GM12878 (cell line): ENCODE measurements around the gene FABP1. TPM values are rescaled to one million over a fixed set of nuclear protein-coding genes. Genes with fewer than 3 reads are reported as not detected.

Experiments used
- ATAC-seq: fragments of 200-7000 bp; cut with Tn5 transposase; 3 replicates; pipeline ENCODE4 v1.9.1; 2020; ENCODE audit warnings: mild to moderate bottlenecking, moderate library complexity
- BruUV-seq: library from RNA; stranded (reverse); fragments of 400-500 nt; replicated peaks from 2 replicates; lab custom pipeline; 2021; lab: Mats Ljungman, UMichigan
- CTCF ChIA-PET: fragments of 300-600 bp; sonication (Branson Sonifier 250); formaldehyde crosslinking; extraction: SDS; loops from one replicate; lab custom pipeline; 2021; ENCODE audit warnings: inconsistent platforms; lab: Yijun Ruan, JAX
- POLR2A ChIA-PET: fragments of 350-600 bp; formaldehyde crosslinking; extraction: SDS; loops from one replicate; lab custom pipeline; 2021; ENCODE audit warnings: inconsistent platforms; lab: Charles Lee
- RAD21 ChIA-PET: fragments of 300-600 bp; sonication (Branson Sonifier 250); formaldehyde crosslinking; loops from one replicate; lab custom pipeline; 2023; ENCODE audit warnings: antibody characterized with exemption; ENCODE audit not compliant: unreplicated experiment; lab: Charles Lee
- SMC1A ChIA-PET: fragments of 300-600 bp; sonication (Branson Sonifier 250); formaldehyde crosslinking; loops from one replicate; lab custom pipeline; 2023; ENCODE audit not compliant: unreplicated experiment, uncharacterized antibody; lab: Charles Lee
- DNase-seq: peaks from one replicate; pipeline ENCODE4 v3.0.0-alpha.2; 2011; ENCODE audit warnings: low read depth, low spot score
- FAIRE-seq: peaks from 3 replicates; lab custom pipeline; 2011; peaks lifted over from hg19 to GRCh38; lab: Jason Lieb, UNC
- H2AFZ ChIP-seq: 2 replicates; pipeline ENCODE4 v1.6.0; 2011; ENCODE audit warnings: low read depth, low read length, control low read depth; ENCODE audit not compliant: control insufficient read depth
- H3K27ac ChIP-seq: 2 replicates; pipeline ENCODE4 v1.5.1; 2011; ENCODE audit warnings: control low read depth; ENCODE audit not compliant: control insufficient read depth, insufficient read depth
- H3K27me3 ChIP-seq, 2 experiments: replicated peaks in 1 of 2; 2 replicates each; pipeline versions ENCODE4 v1.6.0 to v1.6.1; 2011; ENCODE audit warnings: low read length in 1 of 2; ENCODE audit not compliant: control insufficient read depth in 2 of 2, insufficient read depth in 2 of 2
- H3K36me3 ChIP-seq, 2 experiments: 2 replicates each; pipeline ENCODE4 v1.5.1; 2011; ENCODE audit warnings: low read length in 1 of 2; ENCODE audit not compliant: control insufficient read depth in 2 of 2, insufficient read depth in 2 of 2
- H3K4me1 ChIP-seq: 2 replicates; pipeline ENCODE4 v1.6.1; 2011; ENCODE audit warnings: mild to moderate bottlenecking, low read length, moderate library complexity, mixed read lengths; ENCODE audit not compliant: control insufficient read depth, insufficient read depth
- H3K4me2 ChIP-seq: 2 replicates; pipeline ENCODE4 v1.6.0; 2011; ENCODE audit warnings: control low read depth; ENCODE audit not compliant: control insufficient read depth, insufficient read depth
- H3K4me3 ChIP-seq: fragments of 200-600 bp; sonication (generic); 2 replicates; pipeline ENCODE4 v1.5.1; 2016
- H3K79me2 ChIP-seq: 2 replicates; pipeline ENCODE4 v1.6.0; 2011; ENCODE audit warnings: low read length; ENCODE audit not compliant: control insufficient read depth, insufficient read depth
- H3K9ac ChIP-seq: 2 replicates; pipeline ENCODE4 v1.8.0; 2011; ENCODE audit warnings: low read length, control low read depth, mixed read lengths; ENCODE audit not compliant: control insufficient read depth, insufficient read depth
- H3K9me3 ChIP-seq: replicated peaks from 3 replicates; pipeline ENCODE4 v1.5.1; 2011; ENCODE audit warnings: mild to moderate bottlenecking, low read length; ENCODE audit not compliant: control insufficient read depth, insufficient read depth
- H4K20me1 ChIP-seq: 2 replicates; pipeline ENCODE4 v1.6.0; 2011; ENCODE audit not compliant: control insufficient read depth, insufficient read depth
- CHD2 ChIP-seq: IDR thresholded peaks from 2 replicates; pipeline ENCODE4 v1.6.1; 2011; ENCODE audit warnings: low read depth, low read length, improper control_type of control experiment, borderline replicate concordance
- POLR2AphosphoS5 ChIP-seq: IDR thresholded peaks from 2 replicates; pipeline ENCODE4 v1.6.1; 2011; ENCODE audit warnings: mild to moderate bottlenecking, low read length, inconsistent platforms
- PRDM15 ChIP-seq: fragments of 450-650 bp; formaldehyde crosslinking; IDR thresholded peaks from 2 replicates; pipeline ENCODE4 v1.4.0; 2020; ENCODE audit warnings: mild to moderate bottlenecking, moderate library complexity
- TCF7 ChIP-seq: IDR thresholded peaks from 2 replicates; pipeline ENCODE4 v1.6.1; 2014; ENCODE audit warnings: antibody characterized with exemption, borderline replicate concordance
- WGBS: methylation state at CpG from one replicate; pipeline ENCODE4 v1.1.6; 2016; ENCODE audit warnings: low lambda C conversion rate; ENCODE audit not compliant: insufficient replicate concordance, insufficient coverage; ENCODE audit errors: missing lambda C conversion rate; 5-methylcytosine and 5-hydroxymethylcytosine counted together
- in situ Hi-C: fragments of 300-500 bp; cut with MboI; formaldehyde crosslinking; loops from 9 replicates; pipeline ENCODE4 v1.14.3; 2018; ENCODE audit warnings: mixed read lengths
- intact Hi-C: fragments of 100-400 bp; cut with micrococcal nuclease; formaldehyde crosslinking; loops from one replicate; pipeline ENCODE4 v1.14.2; 2022; ENCODE audit not compliant: unreplicated experiment
- polyA plus RNA-seq, 11 experiments: library from polyadenylated mRNA; depleted of rRNA in 4 of 11; unstranded in 6 of 11; stranded (reverse) in 5 of 11; fragments of >200 nt; fragmentation: Nextera tagmentation in 4 of 11; fragmentation: Illumina TruSeq in 1 of 11; extraction: Ambion mirVana in 4 of 11; extraction: Trizol in 1 of 11; gene quantifications; 1 replicate in 1 of 11; 2 replicates in 10 of 11; pipeline versions ENCODE4 v1.2.1 to v1.2.3, GENCODE V29; 2011 to 2016; ENCODE audit warnings: inconsistent platforms in 2 of 11, missing spikeins in 2 of 11, low read depth in 1 of 11
- total RNA-seq, 4 experiments: library from RNA; depleted of rRNA in 3 of 4; stranded (reverse); fragments of >200 nt in 3 of 4; fragmentation: Illumina TruSeq in 1 of 4; extraction: Trizol in 1 of 4; gene quantifications; 2 replicates each; pipeline versions ENCODE4 v1.2.1 to v1.2.3, GENCODE V29; 2013 to 2021

FABP1 gene
- total and polyA plus RNA-seq, 10 of the 15 experiments (the other 5 are each of a cell fraction or from before 2014, with no cell fraction given), result not detected

- Histone ChIP-seq H3K36me3 (no peaks in the 10 kb centered on the region), H4K20me1 (no peaks in the 10 kb centered on the region), H3K4me1 (no peaks in the 10 kb centered on the region), H3K27me3 (peaks cover 0 to 2% of the 10 kb centered on the region in 2 experiments; a peak in 1 of 4 replicates), H3K9ac (no peak overlapping the region), H3K4me2 (no peak overlapping the region), H3K79me2 (no peaks in the 10 kb centered on the region), H3K4me3 (no peak overlapping the region), H2AFZ (no peak overlapping the region), H3K27ac (no peak overlapping the region), H3K9me3 (no peaks in the 10 kb centered on the region)
- intact Hi-C loops (no loop called here), in situ Hi-C loops (no loop called here)
- ChIA-PET RAD21 (no interaction called here), POLR2A (no interaction called here), CTCF (interaction anchor here (1.6 to 2.1 kb wide), 2 partner anchors 11 to 19 kb away, joined by 4 to 11 read pairs; partner anchors contain the start of gene SMYD1), SMC1A (no interaction called here)
- BruUV-seq, result no TSS peak
- no peak for ATAC-seq
- 15% methylated on average over 3 of the region's 3 CpGs for WGBS
- no peak for FAIRE-seq
- TF ChIP-seq TCF7 (no peak), CHD2 (no peak), POLR2AphosphoS5 (no peak), PRDM15 (no peak)
- DNase-seq, result no peak
Observed at GRCh38 chr2:88078643-88079172, 49.2 kb downstream of the FABP1 start.
